GM12875 (cell line): ENCODE results near the gene SDK1.

Experiments used
- H3K4me3 ChIP-seq: one replicate; pipeline ENCODE4 v1.5.1; 2011; ENCODE audit warnings: low read depth, low read length, control low read depth
- CTCF ChIP-seq: IDR thresholded peaks from 2 replicates; pipeline ENCODE4 v1.5.1; 2011; ENCODE audit warnings: low read depth, mild to moderate bottlenecking, control low read depth, inconsistent platforms, low read length, moderate library complexity, borderline replicate concordance; ENCODE audit not compliant: insufficient read depth

SDK1 gene

GRCh38 chr7:4188651-4189050 lies 887.6 kb downstream of the SDK1 start:
- H3K4me3 ChIP-seq = no peak overlapping the region
- TF ChIP-seq CTCF = no peak

GRCh38 chr7:4189131-4189570 lies 888.1 kb downstream of the SDK1 start:
- no peak for TF ChIP-seq CTCF
- H3K4me3 ChIP-seq = no peak overlapping the region

- TF ChIP-seq CTCF = no peak
- no peak overlapping the region for H3K4me3 ChIP-seq
Measured at GRCh38 chr7:4190010-4190981, 889.2 kb downstream of the SDK1 start.

- no peak for TF ChIP-seq CTCF
- no peak overlapping the region for H3K4me3 ChIP-seq
Measured at GRCh38 chr7:4191046-4191445, 890.0 kb downstream of the SDK1 start.

GRCh38 chr7:4191525-4191924 lies 890.5 kb downstream of the SDK1 start:
- no peak overlapping the region for H3K4me3 ChIP-seq
- no peak for TF ChIP-seq CTCF

- no peak overlapping the region for H3K4me3 ChIP-seq
- TF ChIP-seq CTCF = no peak
Measured at GRCh38 chr7:4195660-4196059, 894.6 kb downstream of the SDK1 start.
